Ecto neural progenitor cell (in vitro differentiated cells): ENCODE data around the gene PCDHB11.
"Not testable (repeated sequence)": the region's sequence is repeated elsewhere in the genome, so short reads cannot be mapped to it uniquely, and the experiment has no call there.

Experiments
- DNase-seq: peaks from one replicate; pipeline ENCODE4 v3.0.0-alpha.2; 2018; ENCODE audit warnings: low spot score

The PCDHB11 gene

DNA sequence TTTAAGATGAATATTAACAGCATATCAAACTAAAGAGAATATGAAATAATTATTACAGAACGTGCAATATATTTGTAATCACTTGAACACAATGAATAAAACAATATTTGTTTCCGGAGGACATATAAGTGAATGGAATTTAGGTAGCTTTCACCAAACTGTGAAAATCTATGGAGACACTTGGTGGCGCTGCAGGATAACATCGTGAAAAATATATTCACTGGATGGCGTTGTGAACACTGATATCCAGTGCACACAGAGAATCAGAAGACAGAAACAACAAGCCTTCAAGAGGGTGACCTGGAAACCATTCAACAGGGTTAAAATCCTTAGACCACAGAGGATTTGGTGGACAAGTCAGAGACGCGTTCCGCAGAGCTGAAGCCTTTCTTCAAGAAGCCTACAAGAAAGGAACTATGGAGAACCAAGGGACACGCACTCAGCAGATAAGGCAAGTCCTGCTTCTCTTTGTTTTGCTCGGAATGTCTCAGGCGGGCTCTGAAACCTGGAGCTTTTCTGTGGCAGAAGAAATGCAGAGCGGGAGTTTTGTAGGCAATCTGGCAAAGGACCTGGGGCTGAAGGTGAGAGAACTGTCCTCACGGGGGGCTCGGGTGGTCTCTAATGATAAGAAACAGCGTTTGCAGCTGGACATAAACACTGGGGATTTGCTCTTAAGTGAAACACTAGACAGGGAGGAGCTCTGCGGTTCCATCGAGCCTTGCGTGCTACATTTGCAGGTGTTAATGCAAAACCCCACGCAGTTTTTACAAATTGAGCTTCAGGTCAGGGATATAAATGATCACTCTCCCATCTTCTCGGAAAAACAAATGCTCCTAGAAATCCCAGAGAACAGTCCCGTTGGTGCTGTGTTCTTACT is at the start of gene PCDHB11:
Gene PCDHB11, plus strand, starts transcription at position 269 of the 877 bp plus-strand sequence. Its CDS starts 148 bp downstream, at position 417.
- DNase-seq, result no peak

DNA sequence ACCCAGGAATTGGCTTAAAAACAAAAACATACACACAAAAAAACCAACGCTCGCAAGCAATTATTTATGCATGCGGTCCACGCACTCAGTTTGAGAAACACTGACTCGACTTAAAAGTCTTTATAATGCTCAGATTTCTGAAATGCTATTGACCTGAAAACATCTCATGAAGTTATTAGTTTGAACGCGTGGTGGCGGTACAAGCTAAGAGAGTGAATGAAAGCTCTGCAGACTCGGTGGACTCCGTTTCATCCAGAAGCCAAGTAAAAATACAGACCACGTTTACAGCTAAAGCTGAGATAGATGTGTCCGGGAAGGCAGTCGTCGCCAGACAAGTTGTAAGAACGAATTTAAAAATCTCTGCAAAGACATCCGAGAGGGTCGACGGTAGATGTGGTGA is 49.6 kb upstream of the PCDHB11 start, which contains the start of gene PCDHB6:
Gene PCDHB6, plus strand, starts transcription at position 246 of the 400 bp plus-strand sequence. CDS start 201 bp downstream, outside the sequence.
- no peak for DNase-seq

DNA sequence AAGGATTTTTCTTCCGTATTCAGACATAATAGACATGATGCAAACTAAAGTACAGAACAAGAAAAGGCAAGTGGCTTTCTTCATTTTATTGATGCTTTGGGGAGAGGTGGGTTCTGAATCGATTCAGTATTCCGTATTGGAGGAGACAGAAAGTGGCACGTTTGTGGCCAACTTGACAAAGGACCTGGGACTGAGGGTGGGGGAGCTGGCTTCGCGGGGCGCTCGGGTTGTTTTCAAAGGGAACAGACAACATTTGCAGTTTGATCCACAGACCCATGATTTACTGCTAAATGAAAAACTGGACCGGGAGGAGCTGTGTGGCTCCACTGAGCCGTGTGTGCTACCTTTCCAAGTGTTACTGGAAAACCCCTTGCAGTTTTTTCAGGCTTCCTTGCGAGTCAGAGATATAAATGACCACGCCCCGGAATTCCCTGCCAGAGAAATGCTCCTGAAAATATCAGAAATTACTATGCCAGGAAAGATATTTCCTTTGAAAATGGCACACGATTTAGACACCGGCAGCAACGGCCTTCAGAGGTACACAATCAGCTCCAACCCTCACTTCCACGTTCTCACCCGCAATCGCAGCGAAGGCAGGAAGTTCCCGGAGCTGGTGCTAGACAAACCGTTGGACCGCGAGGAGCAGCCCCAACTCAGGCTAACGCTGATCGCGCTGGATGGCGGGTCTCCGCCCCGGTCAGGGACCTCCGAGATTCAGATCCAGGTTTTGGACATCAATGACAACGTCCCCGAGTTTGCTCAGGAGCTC is 49.0 kb upstream of the PCDHB11 start:
- DNase-seq, result no peak

DNA sequence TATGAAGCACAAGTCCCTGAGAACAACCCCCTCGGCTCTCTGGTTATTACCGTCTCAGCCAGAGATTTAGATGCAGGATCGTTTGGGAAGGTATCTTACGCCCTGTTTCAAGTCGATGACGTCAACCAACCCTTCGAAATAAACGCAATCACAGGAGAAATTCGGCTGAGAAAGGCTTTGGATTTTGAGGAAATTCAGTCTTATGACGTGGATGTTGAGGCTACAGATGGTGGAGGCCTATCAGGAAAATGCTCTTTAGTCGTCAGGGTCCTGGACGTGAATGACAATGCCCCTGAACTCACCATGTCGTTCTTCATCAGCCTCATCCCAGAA is 48.5 kb upstream of the PCDHB11 start:
- DNase-seq, result no peak

DNA sequence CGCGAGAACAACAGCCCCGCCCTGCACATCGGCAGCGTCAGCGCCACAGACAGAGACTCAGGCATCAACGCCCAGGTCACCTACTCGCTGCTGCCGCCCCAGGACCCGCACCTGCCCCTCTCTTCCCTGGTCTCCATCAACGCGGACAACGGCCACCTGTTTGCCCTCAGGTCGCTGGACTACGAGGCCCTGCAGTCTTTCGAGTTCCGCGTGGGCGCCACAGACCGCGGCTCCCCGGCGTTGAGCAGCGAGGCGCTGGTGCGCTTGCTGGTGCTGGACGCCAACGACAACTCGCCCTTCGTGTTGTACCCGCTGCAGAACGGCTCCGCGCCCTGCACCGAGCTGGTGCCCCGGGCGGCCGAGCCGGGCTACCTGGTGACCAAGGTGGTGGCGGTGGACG is 47.8 kb upstream of the PCDHB11 start:
- not testable (repeated sequence) for DNase-seq

DNA sequence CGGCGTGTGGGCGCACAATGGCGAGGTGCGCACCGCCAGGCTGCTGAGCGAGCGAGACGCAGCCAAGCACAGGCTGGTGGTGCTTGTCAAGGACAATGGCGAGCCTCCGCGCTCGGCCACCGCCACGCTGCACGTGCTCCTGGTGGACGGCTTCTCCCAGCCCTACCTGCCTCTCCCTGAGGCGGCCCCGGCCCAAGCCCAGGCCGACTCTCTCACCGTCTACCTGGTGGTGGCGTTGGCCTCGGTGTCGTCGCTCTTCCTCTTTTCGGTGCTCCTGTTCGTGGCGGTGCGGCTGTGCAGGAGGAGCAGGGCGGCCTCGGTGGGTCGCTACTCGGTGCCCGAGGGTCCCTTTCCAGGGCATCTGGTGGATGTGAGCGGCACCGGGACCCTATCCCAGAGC is 47.3 kb upstream of the PCDHB11 start:
- DNase-seq, result not testable (repeated sequence)

DNA sequence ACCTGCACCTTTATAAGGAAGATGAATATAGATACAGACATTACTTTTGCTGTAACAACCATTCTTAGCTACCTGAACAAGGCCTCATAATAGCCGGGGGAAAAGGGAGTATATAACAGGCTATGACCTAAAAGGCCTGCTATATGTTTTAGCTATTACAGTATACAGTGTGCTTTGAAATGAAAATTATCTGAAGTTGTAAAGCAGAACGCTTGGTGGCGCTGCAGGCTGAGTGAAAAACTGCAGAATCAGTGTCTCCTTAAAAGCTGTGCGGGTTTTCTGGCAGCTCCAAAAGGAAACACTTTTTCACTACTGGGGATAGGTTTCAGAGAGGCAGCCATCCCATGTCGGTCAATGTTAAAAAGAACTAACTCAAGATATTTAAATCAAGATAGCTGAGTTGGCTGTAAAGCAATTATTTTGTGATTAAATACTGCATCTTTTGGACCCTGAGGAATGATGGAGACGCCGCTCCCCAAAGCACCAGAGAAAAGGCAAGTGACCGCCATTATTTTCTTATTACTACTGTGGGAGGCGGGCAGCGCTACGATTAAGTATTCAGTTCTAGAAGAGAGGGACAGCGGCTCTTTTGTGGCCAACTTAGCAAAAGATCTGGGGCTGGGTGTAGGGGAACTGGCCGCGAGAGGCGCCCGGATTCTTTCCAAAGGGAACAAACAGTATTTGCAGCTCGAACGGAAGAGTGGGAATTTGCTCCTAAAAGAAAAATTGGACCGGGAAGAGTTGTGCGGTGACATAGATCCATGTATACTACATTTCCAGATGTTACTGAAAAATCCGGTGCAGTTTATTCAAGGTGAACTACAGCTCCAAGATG is 43.7 kb upstream of the PCDHB11 start:
- no peak for DNase-seq

DNA sequence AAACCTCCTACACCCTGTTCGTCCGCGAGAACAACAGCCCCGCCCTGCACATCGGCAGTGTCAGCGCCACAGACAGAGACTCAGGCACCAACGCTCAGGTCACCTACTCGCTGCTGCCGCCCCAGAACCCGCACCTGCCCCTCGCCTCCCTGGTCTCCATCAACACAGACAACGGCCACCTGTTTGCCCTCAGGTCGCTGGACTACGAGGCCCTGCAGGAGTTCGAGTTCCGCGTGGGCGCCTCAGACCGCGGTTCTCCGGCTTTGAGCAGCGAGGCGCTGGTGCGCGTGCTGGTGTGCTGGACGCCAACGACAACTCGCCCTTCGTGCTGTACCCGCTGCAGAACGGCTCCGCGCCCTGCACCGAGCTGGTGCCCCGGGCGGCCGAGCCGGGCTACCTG is 42.1 kb upstream of the PCDHB11 start:
- DNase-seq, result not testable (repeated sequence)

DNA sequence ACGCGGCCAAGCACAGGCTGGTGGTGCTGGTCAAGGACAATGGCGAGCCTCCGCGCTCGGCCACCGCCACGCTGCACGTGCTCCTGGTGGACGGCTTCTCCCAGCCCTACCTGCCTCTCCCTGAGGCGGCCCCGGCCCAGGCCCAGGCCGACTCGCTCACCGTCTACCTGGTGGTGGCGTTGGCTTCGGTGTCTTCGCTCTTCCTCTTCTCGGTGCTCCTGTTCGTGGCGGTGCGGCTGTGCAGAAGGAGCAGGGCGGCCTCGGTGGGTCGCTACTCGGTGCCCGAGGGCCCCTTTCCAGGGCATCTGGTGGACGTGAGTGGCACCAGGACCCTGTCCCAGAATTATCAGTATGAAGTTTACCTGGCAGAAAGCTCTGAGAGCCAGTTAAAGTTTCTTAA is 41.5 kb upstream of the PCDHB11 start:
- not testable (repeated sequence) for DNase-seq

DNA sequence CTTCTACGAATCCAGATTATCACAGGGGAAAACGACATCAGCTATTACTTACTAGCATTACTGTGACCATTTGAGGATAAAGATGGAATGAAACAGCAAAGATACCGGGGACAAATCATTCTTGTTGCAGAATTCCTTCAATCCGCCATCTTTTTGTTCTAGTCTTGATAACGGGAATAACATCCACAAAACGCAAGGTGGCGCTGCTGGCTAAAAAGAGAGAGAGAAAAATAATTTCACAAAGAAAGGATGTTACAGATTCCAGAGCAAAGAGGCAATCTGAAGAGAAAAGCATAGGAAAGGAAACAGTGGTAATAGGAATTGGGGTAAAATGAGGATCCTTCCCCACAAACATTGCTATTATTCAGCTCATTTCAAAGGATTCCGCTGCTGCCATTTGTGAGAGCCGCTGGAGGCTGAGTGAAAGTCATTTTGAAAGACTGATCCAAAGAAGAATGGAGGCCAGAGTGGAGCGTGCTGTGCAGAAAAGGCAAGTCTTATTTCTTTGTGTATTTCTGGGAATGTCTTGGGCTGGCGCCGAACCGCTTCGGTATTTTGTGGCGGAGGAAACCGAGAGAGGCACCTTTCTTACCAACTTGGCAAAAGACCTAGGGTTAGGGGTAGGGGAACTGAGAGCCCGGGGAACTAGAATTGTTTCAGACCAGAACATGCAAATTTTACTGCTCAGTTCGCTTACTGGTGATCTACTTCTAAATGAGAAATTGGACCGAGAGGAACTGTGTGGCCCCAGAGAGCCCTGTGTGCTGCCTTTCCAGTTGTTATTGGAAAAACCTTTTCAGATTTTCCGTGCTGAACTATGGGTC is 26.8 kb upstream of the PCDHB11 start, which contains the start of gene PCDHB7:
Gene PCDHB7, plus strand, starts transcription at position 264 of the 824 bp plus-strand sequence. Its CDS starts 192 bp downstream, at position 456.
- DNase-seq, result no peak

DNA sequence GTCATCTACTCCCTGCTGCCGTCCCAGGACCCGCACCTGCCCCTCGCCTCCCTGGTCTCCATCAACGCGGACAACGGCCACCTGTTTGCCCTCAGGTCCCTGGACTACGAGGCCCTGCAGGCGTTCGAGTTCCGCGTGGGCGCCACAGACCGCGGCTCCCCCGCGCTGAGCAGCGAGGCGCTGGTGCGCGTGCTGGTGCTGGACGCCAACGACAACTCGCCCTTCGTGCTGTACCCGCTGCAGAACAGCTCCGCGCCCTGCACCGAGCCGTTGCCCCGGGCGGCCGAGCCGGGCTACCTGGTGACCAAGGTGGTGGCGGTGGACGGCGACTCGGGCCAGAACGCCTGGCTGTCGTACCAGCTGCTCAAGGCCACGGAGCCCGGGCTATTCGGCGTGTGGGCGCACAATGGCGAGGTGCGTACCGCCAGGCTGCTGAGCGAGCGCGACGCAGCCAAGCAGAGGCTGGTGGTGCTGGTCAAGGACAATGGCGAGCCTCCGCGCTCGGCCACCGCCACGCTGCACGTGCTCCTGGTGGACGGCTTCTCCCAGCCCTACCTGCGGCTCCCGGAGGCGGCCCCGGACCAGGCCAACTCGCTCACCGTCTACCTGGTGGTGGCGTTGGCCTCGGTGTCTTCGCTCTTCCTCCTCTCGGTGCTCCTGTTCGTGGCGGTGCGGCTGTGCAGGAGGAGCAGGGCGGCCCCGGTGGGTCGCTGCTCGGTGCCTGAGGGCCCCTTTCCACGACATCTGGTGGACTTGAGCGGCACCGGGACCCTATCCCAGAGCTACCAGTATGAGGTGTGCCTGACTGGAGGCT is 24.9 kb upstream of the PCDHB11 start:
- not testable (repeated sequence) for DNase-seq

DNA sequence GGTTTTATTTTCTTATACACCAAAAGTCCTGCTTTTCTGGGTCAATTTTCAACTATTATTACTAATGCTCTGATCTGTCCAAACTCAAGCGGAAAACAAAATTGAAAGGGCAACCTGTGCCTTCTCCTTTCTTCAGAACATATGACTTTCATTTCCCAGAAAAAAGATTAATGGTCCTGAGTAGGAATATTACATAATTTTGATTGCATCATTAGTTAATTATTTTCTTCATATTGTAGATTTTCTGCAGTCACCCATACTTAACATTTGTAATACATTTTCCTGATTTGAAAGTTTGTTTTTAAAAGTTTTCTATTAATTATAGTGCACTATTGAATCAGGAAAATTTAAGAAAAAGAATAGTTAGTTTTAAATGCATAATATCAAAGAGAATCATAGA is 23.5 kb upstream of the PCDHB11 start:
- DNase-seq, result no peak

DNA sequence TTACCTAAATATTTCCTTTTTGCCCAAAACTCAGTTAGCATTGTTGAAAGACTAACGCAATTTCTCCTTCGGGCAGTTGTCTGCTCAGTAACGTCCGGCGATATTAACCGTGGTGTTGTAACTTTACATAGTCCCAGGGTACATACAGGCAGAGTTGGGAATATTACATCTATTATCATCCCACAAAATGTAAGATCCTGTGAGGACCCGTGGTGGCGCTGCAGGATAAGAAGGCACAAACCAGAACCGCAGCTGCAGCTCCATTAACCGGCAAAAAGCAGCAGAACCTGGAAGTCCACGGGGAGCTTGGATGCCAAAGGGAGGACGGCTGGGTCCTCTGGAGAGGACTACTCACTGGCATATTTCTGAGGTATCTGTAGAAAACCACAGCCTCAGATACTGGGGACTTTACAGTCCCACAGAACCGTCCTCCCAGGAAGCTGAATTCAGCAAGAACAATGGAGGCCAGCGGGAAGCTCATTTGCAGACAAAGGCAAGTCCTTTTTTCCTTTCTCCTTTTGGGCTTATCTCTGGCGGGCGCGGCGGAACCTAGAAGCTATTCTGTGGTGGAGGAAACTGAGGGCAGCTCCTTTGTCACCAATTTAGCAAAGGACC is 21.7 kb upstream of the PCDHB11 start, which contains the start of gene PCDHB8:
Gene PCDHB8, plus strand, starts transcription at position 214 of the 615 bp plus-strand sequence. Its CDS starts 245 bp downstream, at position 459.
- not testable (repeated sequence) for DNase-seq

DNA sequence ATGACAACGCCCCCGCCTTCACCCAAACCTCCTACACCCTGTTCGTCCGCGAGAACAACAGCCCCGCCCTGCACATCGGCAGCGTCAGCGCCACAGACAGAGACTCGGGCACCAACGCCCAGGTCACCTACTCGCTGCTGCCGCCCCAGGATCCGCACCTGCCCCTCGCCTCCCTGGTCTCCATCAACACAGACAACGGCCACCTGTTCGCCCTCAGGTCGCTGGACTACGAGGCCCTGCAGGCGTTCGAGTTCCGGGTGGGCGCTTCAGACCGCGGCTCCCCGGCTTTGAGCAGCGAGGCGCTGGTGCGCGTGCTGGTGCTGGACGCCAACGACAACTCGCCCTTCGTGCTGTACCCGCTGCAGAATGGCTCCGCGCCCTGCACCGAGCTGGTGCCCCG is 20.1 kb upstream of the PCDHB11 start:
- DNase-seq, result not testable (repeated sequence)

DNA sequence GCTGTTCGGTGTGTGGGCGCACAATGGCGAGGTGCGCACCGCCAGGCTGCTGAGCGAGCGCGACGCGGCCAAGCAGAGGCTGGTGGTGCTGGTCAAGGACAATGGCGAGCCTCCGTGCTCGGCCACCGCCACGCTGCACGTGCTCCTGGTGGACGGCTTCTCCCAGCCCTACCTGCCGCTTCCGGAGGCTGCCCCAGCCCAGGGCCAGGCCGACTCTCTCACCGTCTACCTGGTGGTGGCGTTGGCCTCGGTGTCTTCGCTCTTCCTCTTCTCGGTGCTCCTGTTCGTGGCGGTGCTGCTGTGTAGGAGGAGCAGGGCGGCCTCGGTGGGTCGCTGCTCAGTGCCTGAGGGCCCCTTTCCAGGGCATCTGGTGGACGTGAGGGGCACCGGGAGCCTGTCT is 19.6 kb upstream of the PCDHB11 start:
- DNase-seq, result not testable (repeated sequence)

DNA sequence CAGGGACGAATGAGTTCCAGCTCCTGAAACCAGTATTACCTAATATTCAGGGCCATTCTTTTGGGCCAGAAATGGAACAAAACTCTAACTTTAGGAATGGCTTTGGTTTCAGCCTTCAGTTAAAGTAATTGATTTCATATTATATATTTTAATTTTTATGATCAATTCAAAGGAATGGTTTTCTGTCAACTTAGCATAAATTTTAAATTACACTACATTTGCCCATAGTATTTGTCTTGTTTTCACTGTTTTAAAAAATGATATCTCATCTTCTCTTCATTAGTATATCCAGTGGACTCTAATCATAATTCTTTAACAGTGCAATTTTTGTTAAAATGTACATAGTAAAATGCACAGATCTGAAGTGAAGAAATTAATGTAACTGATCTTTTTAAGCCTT is 19.1 kb upstream of the PCDHB11 start:
- DNase-seq, result no peak

DNA sequence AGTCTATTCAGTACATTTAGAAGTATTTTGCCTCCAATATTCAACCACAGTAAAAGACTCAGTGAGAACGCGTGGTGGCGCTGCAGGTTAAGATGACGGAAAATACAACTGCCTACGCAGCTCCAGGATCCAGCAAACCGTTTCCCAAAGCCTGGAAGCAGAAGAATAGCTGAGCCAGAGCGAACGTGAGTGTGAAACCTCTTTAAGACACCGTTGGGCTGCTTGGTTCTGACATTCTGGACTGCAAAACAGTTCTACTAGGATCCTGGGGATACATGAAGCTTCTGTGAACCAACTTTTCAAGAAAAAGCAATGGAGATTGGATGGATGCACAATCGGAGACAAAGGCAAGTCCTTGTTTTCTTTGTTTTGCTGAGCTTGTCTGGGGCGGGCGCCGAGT is 17.2 kb upstream of the PCDHB11 start, which contains the start of gene PCDHB16:
Gene PCDHB16, plus strand, starts transcription at position 140 of the 400 bp plus-strand sequence. Its CDS starts 173 bp downstream, at position 313.
- peak; percentile 64 for DNase-seq

DNA sequence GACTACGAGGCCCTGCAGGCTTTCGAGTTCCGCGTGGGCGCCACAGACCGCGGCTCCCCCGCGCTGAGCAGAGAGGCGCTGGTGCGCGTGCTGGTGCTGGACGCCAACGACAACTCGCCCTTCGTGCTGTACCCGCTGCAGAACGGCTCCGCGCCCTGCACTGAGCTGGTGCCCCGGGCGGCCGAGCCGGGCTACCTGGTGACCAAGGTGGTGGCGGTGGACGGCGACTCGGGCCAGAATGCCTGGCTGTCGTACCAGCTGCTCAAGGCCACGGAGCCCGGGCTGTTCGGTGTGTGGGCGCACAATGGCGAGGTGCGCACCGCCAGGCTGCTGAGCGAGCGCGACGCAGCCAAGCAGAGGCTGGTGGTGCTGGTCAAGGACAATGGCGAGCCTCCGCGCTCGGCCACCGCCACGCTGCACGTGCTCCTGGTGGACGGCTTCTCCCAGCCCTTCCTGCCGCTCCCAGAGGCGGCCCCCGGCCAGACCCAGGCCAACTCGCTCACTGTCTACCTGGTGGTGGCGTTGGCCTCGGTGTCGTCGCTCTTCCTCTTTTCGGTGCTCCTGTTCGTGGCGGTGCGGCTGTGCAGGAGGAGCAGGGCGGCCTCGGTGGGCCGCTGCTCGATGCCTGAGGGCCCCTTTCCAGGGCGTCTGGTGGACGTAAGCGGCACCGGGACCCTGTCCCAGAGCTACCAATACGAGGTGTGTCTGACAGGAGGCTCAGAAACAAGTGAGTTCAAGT is 15.1 kb upstream of the PCDHB11 start:
- DNase-seq, result not testable (repeated sequence)
